Astrocyte of the spinal cord (primary cell): ENCODE measurements around the gene KCNK4.

Experiments
- DNase-seq: peaks from one replicate; pipeline ENCODE4 v3.0.0; 2011; ENCODE audit warnings: low read depth, low spot score
- H3K4me3 ChIP-seq: 2 replicates; pipeline ENCODE4 v1.5.1; 2011; ENCODE audit warnings: low read depth, mild to moderate bottlenecking, low read length, moderate library complexity
- in situ Hi-C: cut with HindIII; loops from 2 replicates; pipeline ENCODE4 v1.10.0; 2017; ENCODE audit warnings: low sequenced_read_pairs
- TF ChIP-seq, protein P1 (sequence below): IDR thresholded peaks from 2 replicates; pipeline ENCODE4 v1.5.1; 2012; ENCODE audit warnings: low read depth, mild to moderate bottlenecking, low read length, inconsistent platforms

Gene KCNK4

DNA sequence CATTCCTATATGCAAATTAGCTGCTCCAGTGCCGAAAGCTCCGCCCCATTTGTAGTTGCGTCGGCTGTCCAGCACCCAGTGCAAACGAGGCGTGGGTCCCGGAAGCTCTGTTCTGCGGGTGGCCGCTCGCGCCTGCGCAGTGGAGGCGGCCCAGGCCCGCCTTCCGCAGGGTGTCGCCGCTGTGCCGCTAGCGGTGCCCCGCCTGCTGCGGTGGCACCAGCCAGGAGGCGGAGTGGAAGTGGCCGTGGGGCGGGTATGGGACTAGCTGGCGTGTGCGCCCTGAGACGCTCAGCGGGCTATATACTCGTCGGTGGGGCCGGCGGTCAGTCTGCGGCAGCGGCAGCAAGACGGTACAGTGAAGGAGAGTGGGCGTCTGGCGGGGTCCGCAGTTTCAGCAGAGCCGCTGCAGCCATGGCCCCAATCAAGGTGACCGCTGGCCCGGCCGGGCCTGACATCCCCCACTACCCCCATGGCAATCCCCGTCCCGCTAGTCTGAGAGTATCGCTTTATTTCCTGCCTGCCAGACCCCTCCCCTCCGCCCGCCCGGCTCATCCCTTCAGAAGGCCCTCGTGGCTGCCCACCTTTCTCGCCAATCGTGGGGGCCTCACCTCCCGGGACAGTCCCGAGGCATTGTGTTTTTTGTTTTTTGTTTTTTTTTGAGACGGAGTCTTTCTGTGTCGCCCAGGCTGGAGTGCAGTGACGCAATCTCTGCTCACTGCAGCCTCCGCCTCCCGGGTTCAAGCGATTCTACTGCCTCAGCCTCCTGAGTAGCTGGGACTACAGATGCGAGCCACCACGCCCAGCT, 27.1 kb downstream of the KCNK4 start, which contains the start of gene PRDX5:
PRDX5 (plus strand) TSS at position 161 of the 805 bp plus-strand sequence; CDS start at position 256, 95 bp downstream.
- peak; percentile 95 for DNase-seq
- peak within 1 kb of the TSS; percentile 97 for H3K4me3 ChIP-seq
- in situ Hi-C loops: no loop called here
- TF ChIP-seq, protein P1, sequence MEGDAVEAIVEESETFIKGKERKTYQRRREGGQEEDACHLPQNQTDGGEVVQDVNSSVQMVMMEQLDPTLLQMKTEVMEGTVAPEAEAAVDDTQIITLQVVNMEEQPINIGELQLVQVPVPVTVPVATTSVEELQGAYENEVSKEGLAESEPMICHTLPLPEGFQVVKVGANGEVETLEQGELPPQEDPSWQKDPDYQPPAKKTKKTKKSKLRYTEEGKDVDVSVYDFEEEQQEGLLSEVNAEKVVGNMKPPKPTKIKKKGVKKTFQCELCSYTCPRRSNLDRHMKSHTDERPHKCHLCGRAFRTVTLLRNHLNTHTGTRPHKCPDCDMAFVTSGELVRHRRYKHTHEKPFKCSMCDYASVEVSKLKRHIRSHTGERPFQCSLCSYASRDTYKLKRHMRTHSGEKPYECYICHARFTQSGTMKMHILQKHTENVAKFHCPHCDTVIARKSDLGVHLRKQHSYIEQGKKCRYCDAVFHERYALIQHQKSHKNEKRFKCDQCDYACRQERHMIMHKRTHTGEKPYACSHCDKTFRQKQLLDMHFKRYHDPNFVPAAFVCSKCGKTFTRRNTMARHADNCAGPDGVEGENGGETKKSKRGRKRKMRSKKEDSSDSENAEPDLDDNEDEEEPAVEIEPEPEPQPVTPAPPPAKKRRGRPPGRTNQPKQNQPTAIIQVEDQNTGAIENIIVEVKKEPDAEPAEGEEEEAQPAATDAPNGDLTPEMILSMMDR: peak; percentile 24

GRCh38 chr11:64318766-64319761, 28.0 kb downstream of the KCNK4 start:
- TF ChIP-seq, protein P1: no peak

DNA sequence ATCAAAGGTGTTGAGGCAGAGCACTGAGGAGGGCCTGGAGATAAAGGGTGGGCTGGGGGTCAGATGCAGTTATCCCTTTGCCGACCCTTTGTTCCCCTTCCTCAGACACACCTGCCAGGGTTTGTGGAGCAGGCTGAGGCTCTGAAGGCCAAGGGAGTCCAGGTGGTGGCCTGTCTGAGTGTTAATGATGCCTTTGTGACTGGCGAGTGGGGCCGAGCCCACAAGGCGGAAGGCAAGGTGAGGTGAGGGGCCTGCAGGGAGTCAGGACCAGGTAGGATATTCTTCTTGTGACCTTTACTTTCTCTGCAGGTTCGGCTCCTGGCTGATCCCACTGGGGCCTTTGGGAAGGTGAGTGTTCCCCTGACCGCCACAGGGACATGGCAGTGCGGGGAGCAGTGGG, 29.5 kb downstream of the KCNK4 start:
- H3K4me3 ChIP-seq: no peak overlapping the region
- no peak for DNase-seq
- in situ Hi-C loops: no loop called here
- TF ChIP-seq, protein P1: no peak

More at GRCh38 chr11:64318766-64319761, 28.0 kb downstream of the KCNK4 start:
- peak overlapping the region; percentile 97 for H3K4me3 ChIP-seq
- in situ Hi-C loops: no loop called here
- no peak for DNase-seq

GRCh38 chr11:64321026-64321425, 29.9 kb downstream of the KCNK4 start:
- in situ Hi-C loops: no loop called here
- DNase-seq: no peak
- TF ChIP-seq, protein P1: no peak
- no peak overlapping the region for H3K4me3 ChIP-seq

- in situ Hi-C loops: no loop called here
- TF ChIP-seq, protein P1: no peak
These were observed 30.4 kb downstream of the KCNK4 start for GRCh38 chr11:64321533-64321932.

GRCh38 chr11:64322925-64323260, 31.8 kb downstream of the KCNK4 start:
- in situ Hi-C loops: no loop called here
- no peak overlapping the region for H3K4me3 ChIP-seq
- TF ChIP-seq, protein P1: no peak
- no peak for DNase-seq

More at GRCh38 chr11:64321533-64321932, 30.4 kb downstream of the KCNK4 start:
- no peak overlapping the region for H3K4me3 ChIP-seq
- peak; percentile 53 for DNase-seq
